MCF 10A (cell line): ENCODE data around the gene ALDH1A3. TPM values are rescaled to one million over a fixed set of nuclear protein-coding genes. Genes with fewer than 3 reads are reported as not detected.

Experiments used
- BruUV-seq: library from RNA; stranded (reverse); fragments of 400-500 nt; replicated peaks from 2 replicates; lab custom pipeline; 2021; lab: Mats Ljungman, UMichigan
- CTCF ChIA-PET: fragments of 300-600 bp; sonication (Branson Sonifier 250); formaldehyde crosslinking; extraction: SDS; loops from one replicate; lab custom pipeline; 2021; ENCODE audit warnings: antibody characterized with exemption, inconsistent platforms; lab: Yijun Ruan, JAX
- POLR2A ChIA-PET: fragments of 300-600, 350-650 bp; sonication (Branson Sonifier 250); formaldehyde crosslinking; extraction: SDS; loops from one replicate; lab custom pipeline; 2020; ENCODE audit warnings: antibody characterized with exemption, inconsistent platforms; lab: Yijun Ruan, JAX
- DNase-seq: peaks from one replicate; pipeline ENCODE4 v3.0.0-alpha.2; 2018; ENCODE audit not compliant: unreplicated experiment
- H3K27ac Mint-ChIP-seq: one replicate; pipeline ENCODE4 v1.8.0; 2022; ENCODE audit warnings: mild to moderate bottlenecking, low read depth, mixed read lengths; ENCODE audit not compliant: unreplicated experiment
- H3K27me3 Mint-ChIP-seq: one replicate; pipeline ENCODE4 v1.8.0; 2022; ENCODE audit warnings: mixed read lengths; ENCODE audit not compliant: insufficient read depth, unreplicated experiment
- H3K36me3 Mint-ChIP-seq: one replicate; pipeline ENCODE4 v1.8.0; 2022; ENCODE audit warnings: mild to moderate bottlenecking, moderate library complexity, mixed read lengths; ENCODE audit not compliant: insufficient read depth, unreplicated experiment
- H3K4me1 Mint-ChIP-seq: one replicate; pipeline ENCODE4 v1.8.0; 2022; ENCODE audit warnings: mixed read lengths; ENCODE audit not compliant: insufficient read depth, unreplicated experiment
- H3K4me3 Mint-ChIP-seq: one replicate; pipeline ENCODE4 v1.8.0; 2022; ENCODE audit warnings: mild to moderate bottlenecking, moderate library complexity, mixed read lengths; ENCODE audit not compliant: unreplicated experiment
- H3K9me3 Mint-ChIP-seq: one replicate; pipeline ENCODE4 v1.8.0; 2022; ENCODE audit warnings: mixed read lengths; ENCODE audit not compliant: unreplicated experiment
- CTCF ChIP-seq: fragments of 200-600 bp; IDR thresholded peaks from one replicate; pipeline ENCODE4 v1.8.0; 2022; ENCODE audit warnings: antibody characterized with exemption, mild to moderate bottlenecking; ENCODE audit not compliant: unreplicated experiment
- intact Hi-C: fragments of 100-400 bp; cut with micrococcal nuclease; formaldehyde crosslinking; loops from 2 replicates; pipeline ENCODE4 v1.14.1; 2022
- total RNA-seq: library from RNA; stranded (reverse); gene quantifications from 2 replicates; pipeline ENCODE4 v1.2.3, GENCODE V29; 2022

The ALDH1A3 gene
- total RNA-seq, 1 experiment from 2014 or later = 4.3 TPM

GRCh38 chr15:100949691-100950090 is 70.1 kb downstream of the ALDH1A3 start:
- CTCF ChIA-PET = no interaction called here
- no peak for TF ChIP-seq CTCF
- no peak overlapping the region for H3K27ac Mint-ChIP-seq
- POLR2A ChIA-PET = no interaction called here
- H3K27me3 Mint-ChIP-seq = no peaks in the 10 kb centered on the region
- intact Hi-C loops = no loop called here
- H3K4me3 Mint-ChIP-seq = no peak overlapping the region
- H3K9me3 Mint-ChIP-seq = no peaks in the 10 kb centered on the region
- BruUV-seq = no TSS peak
- no peak for DNase-seq
- no peaks in the 10 kb centered on the region for H3K4me1 Mint-ChIP-seq
- no peaks in the 10 kb centered on the region for H3K36me3 Mint-ChIP-seq

DNA sequence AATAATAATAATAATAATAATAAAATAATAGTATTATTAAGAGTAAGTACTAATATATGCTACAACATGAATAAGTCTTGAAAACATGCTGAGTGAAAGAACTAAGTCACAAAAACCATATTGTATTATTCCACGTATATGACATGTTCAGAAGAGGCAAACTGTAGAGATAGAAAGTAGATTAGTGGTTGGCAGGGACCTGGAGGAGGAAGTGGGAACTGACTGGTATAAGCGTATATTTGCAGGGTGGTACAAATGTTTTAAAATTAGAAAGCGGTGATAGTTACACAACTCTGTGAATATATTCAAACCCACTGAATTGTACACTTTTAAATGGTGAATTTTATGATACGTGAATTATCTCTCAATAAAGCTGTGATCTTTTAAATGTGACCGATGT is 72.3 kb downstream of the ALDH1A3 start:
- no peak for TF ChIP-seq CTCF
- BruUV-seq = no TSS peak
- ChIA-PET POLR2A (no interaction called here), CTCF (no interaction called here)
- Mint-ChIP-seq H3K27ac (no peak overlapping the region), H3K9me3 (no peaks in the 10 kb centered on the region), H3K4me1 (no peaks in the 10 kb centered on the region), H3K36me3 (no peaks in the 10 kb centered on the region), H3K4me3 (no peak overlapping the region), H3K27me3 (no peaks in the 10 kb centered on the region)
- DNase-seq = no peak
- intact Hi-C loops = no loop called here

DNA sequence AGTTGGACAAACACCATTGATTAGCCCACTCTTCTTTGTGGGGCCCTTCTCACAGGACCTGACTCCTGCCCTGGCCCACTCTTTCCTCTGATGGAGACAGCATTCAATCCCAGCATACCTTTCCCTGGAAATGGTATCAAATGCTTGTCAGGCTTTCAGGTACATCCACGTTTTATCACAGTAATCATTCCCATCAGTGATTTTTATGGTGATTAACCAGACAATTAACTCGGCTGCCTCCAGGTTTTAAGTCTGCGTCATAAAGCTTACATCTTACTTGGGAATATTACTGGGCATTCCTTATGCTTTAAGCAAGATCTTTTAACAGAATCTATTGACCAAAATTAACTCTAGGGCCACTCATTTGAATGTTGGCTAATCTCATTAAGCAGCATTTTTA is 72.9 kb downstream of the ALDH1A3 start:
- intact Hi-C loops = no loop called here
- Mint-ChIP-seq H3K4me1 (no peaks in the 10 kb centered on the region), H3K27ac (no peak overlapping the region), H3K27me3 (no peaks in the 10 kb centered on the region), H3K4me3 (no peak overlapping the region), H3K9me3 (no peaks in the 10 kb centered on the region), H3K36me3 (peaks cover 3% of the 10 kb centered on the region)
- no peak for DNase-seq
- no peak for TF ChIP-seq CTCF
- POLR2A ChIA-PET = no interaction called here
- BruUV-seq = no TSS peak
- CTCF ChIA-PET = no interaction called here

DNA sequence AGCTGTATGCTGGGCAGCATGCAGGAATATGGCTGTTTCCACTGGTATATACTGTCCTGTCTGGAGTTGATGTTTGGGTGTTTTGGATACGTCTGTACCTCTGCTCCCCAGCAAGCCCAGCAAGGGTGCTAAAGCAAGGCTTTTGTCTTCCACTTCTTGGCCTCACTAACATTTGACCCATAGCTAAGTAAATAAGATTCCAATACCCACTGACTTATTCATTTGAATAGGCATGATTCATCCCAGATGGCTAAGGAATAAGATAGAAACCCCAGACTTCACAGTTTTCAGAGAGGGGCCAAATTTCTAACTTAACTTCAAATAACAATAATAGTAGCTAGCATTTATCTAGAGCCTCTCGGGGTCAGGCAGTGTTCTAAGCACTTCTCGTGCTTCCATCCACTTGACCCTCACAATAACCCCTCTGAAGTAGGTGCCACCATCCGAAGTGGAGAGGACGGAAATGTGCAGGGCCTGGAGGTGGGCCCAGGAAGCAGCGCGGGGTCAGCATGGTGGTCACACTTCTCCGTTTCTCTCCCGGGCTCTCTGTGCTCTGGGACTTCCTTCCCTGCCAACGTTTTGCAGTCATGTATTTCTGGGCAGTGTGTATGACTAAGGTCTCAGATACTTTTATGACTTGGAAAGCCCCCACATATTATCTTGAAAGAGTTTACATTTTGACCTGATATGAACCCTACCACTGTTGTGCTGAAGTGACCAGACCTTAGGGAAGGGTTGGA is 78.9 kb downstream of the ALDH1A3 start:
- no TSS peak for BruUV-seq
- intact Hi-C loops = no loop called here
- Mint-ChIP-seq H3K4me3 (no peak overlapping the region), H3K36me3 (peaks cover 6% of the 10 kb centered on the region), H3K9me3 (no peaks in the 10 kb centered on the region), H3K4me1 (no peaks in the 10 kb centered on the region), H3K27ac (no peak overlapping the region), H3K27me3 (no peaks in the 10 kb centered on the region)
- TF ChIP-seq CTCF = no peak
- POLR2A ChIA-PET = no interaction called here
- DNase-seq = no peak
- CTCF ChIA-PET = interaction anchor here (1.1 kb wide), 1 partner anchor 41 kb away, joined by 3 read pairs; no protein-coding TSS in a partner anchor
